Peyer's patch (tissue), 4 donors: ENCODE measurements around the gene STAT4.

Experiments
- CTCF ChIP-seq, 6 experiments: fragments of 450-650 bp in 4 of 6; fragments of 200-600 bp in 2 of 6; sonication (generic) in 1 of 6; IDR thresholded peaks; one replicate each; pipeline ENCODE4 v1.5.1; 2017 to 2019; ENCODE audit warnings: antibody characterized with exemption in 6 of 6, mild to moderate bottlenecking in 3 of 6, moderate library complexity in 1 of 6
- POLR2A ChIP-seq, 2 donors: fragments of 450-650 bp; IDR thresholded peaks; one replicate each; pipeline ENCODE4 v1.5.1; 2017; ENCODE audit warnings: antibody characterized with exemption in 2 of 2, mild to moderate bottlenecking in 2 of 2, moderate library complexity in 2 of 2

GRCh38 chr2:191169456-191170300 lies 18.9 kb upstream of the STAT4 start:
- no peak for TF ChIP-seq CTCF (IDR thresholded peaks at IDR 0.05)
- no peak for TF ChIP-seq POLR2A (IDR thresholded peaks at IDR 0.05)
